Measurements from ENCODE around the gene TNIP1.

The TNIP1 gene

DNA sequence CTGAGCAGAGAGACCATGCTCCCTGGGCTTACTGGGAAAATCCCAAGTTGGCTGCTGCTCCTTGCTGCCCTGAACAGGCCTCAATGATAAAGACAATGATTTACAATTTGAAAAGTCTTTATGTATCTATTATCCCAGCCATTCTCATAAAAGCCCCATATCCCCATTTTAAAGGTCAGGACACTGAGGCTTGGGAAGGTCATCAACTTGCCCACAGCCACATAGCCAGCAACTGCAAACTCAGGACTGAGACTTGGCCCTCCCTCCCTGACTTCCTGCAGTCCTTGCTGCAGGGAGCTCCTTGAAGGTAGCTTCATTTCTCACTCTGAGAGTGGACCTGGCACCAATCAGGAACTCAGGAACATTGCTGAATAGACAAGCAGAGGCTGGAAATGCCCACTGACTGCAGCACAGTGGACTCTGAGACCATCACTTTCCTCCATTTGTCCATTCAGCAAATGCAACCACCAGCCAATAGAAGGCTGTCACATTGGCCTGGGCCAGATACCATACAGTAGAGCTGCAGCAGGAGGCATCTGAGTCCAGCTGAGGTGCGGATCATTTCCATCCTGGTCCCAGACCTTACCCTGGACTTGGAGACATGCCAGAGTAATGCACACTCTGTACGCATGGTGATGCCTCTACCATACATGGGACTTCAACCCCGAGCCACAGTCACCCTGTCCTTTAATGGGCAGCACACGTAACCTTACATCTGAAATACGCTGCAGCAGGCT is 18.3 kb downstream of the TNIP1 start:
- DNase-seq, result no peak

DNA sequence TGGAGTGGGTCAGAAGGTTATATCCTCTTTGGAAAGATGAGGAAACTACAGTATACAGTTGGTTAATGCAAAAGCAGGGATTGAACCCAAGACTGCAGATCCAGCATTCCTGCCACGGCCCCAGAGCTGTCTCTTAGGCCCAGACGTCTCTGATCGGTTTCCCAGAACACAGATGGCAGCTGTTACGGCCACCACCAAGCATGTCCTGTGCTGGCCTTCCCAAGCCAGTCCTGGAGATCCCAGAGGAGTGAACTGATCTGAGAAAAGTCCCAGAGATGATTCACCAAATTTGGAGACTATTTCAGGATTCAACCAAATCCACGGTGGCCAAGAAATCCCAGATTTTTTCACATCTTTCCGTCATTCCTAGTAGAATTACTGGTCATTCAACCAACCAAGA is 20.1 kb downstream of the TNIP1 start:
- no peak for DNase-seq

DNA sequence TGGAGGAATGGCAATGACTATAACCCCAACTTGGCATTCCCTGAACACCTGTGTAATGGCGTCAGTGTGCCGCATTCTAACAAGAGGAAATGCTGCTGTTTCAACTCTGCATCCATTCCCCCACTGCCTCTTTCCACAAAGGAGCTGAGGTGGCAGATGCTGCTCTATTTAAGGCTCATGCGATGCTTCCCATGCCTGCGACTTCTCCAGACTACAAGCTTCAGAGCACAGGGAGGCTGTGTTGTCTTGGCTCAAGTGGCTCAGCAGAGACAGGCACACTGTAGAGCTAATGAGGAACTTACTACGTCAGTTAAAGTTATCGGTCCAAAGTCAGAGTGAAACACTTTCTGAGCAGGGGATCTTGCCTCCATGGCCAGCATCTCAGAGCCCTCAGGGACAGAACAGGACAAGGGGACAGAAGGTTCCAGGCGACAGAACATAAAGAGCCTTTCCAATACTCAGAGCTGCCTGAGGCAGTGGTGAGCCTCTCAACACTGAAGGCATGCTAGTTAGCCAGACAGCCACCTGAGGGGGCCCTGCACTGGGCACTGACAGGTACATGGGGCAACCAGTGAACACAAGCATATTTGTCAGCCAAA is 21.8 kb downstream of the TNIP1 start:
- no peak for DNase-seq

DNA sequence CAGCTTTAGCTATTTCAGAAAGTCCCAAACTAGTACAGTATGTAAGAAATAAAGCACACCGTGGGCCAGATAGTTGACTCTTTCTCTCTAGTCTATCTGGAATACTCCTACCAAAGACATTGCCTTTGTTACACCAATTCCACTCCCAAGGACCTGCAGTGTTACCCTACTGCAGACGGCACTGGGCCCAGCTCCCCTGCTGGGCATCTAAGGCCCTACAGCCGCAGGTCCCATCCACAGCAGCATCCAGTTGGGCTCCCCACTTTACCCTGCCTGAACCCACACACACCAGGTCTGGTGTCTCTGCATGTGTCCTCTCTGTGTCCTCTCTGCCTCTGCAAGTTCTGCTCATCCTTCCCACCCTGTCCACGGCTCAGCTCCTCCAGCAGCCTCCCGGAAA is 22.5 kb downstream of the TNIP1 start:
- DNase-seq, result no peak

DNA sequence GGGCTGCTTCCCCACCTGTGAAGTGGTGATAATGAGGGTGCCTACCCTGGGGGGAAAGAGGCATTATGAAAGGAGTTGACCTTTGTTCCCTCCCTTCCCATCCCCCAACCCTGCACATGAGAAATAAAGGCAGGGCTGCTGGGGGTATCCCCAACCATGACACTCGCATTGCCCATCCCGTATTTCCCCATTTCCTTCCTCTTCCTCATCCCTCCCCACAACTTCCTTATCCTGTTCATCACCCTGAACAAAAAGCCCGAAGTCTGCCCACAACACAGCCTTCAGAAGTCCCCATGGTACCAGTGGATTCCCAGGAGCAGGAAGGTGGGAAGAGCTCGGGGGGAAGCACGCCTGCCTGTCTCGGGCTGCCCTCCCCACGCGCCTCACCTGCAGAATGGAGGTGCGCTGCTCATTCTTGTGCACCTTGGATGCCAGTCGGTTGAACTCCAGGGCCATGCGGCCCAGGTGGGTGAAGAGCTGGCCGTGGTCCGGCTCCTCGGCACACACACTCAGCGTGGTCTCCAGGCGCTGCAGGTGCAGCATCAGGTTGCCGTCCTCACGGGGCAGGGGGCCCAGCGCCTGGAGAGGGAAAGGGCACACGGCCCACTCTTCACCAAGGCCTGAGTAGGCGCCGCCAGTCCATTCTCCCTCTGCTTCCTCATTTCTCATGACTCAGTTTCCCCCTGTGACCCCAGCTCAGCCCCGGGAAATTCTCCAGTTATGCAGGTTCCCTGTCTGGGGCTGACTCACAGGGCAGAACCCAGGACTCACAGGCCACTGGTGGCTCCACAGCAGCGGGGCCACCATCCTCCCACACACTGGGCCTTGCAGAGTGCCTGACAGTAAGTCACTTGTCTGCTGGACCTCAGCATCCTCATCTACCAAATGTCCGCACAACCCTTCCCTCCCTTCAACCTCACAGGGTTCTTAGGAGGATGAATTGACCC is 24.2 kb downstream of the TNIP1 start:
- no peak for DNase-seq

DNA sequence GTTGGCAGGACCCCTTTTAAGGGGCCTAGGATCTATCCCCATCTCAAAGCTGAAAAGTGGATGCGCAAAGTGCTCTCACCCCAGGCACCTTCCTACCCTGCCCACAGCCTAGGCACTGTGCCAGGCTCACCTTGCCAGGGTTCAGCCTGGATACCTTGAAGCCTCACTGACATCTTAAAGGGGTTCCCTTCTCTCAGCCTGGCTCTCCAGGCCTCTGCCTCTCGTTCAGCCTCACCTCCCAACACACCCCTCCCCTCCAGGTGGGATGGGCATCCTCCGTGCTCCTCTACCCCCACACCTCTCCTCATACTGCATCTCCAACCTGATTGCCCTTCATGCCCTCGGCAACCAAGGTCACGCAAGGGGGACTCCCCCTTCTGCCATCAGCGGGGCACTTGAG is 25.5 kb downstream of the TNIP1 start:
- no peak for DNase-seq

DNA sequence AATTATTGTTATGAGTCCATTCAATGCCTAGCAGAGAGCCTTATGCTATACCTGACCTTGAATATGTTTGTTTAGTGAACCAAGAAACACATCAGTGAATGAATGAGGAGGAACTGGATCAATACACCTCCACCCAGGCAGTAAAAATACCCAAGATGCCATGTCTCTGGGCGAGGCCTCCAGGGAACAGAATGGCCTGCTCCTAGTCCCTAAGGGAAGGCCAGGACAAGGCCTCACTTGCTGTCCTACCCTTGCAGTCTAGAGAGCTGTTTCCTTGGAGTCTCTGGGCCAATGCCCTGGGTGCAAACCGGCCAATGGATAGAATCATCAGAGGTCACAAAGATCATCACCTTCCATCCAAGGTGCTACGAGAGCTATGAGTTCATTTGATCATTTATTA is 26.1 kb downstream of the TNIP1 start:
- DNase-seq, result no peak

DNA sequence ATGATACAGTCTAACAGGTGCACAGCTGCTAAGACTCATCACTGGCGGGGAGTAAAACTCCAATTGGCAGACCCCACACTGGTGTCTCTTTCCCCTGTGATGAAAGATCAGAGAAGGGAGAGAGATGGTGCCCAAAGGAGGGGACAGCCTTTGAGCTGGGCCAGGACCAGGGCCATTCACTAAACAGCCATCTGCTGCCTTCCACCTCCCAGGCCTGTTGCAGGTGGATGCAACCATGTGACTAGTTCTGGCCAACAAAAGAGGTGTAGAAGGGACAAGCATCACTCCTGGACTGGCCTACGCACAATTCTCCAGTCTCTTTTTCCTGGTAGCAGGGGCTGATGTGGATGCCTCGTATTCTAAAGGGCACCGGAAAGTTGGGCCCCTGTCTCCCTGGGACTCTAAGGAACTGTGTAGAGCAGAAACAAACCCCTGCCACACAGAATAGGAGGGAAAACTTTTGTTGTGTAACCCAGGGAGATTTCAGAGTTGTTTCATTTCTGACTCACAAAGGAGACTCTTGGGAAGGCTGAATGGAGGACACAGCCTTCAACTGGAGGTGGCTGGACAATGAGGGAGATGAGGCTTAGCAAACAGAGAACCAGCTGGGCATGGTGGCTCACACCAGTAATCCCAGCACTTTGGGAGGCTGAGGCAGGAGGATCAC is 26.9 kb downstream of the TNIP1 start:
- no peak for DNase-seq

DNA sequence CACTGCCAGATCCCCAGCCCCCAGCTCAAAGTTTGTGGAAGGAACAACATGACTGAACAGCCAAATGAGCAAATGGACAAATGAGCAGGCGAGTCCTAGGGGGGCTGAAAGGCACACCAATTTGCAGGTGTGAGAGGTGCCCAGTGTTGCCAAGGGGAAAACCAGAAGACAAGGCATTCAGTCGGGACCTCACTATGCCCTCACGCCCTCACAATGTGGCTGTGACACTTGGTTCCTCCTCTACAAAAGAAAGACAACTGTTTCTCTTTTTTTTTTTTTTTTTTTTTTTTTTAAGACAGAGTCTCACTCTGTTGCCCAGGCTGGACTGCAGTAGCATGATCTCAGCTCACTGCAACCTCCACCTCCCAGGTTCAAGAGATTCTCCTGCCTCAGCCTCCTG is 28.0 kb downstream of the TNIP1 start:
- no peak for DNase-seq

DNA sequence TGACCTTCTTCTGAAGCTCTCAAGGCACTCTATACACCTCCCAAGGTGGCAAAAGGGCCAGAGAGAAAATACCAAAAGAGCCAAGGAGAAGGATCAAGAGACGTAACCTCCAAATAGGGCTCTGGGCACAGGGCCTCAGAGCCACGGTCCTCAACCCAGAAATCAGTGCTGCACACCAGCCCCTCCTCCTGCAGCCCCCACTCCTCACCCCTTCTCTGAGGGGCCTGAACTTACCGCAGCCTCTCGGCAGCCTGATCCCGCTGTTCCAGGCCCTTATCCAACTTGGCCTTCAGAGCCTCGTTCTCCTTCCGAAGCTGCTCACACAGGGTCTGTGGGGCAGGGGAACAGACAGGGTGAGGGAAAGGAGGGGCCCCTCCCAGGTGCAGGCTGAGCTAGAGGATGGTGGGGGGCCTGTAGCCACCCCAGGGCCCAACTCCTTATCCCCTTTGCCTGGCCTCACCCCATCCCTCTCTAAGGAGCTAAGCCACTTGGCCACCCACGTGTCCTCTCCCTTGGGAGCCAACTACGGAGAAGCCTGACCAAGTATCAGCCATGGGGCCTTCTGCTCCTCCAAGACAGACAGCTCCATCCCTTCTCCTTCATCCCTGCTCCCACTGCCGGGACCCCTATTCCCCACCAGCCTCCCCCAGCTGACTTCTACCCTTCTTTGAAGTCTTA is 28.8 kb downstream of the TNIP1 start:
- no peak for DNase-seq

DNA sequence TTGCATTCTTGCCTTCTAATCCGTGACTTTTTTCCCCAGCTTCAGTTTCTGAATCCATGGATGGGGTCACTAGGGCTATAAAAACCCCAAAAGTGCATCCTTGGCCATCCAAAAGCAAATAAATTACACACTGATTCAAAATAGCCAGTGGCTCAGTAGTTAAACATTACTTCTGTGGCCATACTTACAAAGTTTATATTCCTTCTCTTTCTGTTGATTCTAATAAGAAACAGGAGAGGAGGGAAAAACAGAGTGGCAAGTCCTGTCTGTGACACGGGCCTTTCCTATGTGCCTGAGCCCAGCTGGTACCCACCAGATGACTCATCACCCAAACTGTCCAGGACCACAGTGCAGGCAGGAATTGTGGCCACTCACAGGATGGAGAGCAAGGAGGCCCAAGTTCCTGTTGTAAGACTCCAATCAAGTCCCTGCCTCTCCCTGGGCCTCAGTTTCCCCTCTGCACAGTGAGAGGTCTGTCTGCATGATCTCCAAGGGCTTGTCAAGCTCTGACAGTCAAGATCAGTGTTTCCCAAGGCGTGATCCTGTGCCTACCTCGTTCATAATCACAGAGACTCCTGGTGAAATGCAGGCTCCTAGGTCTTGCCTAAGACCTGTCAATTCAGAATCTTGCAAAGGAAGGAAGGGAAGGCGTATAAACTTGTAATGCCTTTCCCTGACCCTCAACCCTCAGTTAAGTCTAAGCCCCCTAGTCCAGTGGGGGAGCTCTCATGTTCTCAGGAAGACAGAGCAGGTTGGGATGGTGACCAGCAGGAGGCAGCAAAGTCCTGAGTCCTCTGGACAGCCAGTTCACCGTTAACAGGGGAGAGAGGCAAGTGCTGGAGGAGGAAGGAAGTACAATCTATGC is 29.5 kb downstream of the TNIP1 start:
- DNase-seq, result peak; percentile 67

DNA sequence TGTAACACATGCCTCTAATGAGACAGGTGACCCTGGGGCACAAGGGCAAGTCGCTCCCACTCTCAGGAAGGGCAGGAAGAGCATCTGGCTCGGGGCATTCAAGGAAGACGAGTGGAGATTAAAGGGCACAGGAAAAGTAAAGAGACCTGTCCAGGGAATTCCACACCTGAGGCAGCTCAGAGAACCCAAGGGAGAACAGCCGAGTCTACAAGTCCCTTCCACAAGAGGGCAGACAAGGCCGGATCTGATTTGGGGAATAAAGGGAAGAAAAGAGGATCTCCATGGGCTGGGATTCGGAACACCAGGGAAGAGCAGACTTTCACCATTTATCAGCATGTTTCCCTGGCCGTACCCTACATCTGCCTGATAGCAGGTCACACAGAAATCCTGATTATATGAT is 32.3 kb downstream of the TNIP1 start:
- DNase-seq, result no peak

DNA sequence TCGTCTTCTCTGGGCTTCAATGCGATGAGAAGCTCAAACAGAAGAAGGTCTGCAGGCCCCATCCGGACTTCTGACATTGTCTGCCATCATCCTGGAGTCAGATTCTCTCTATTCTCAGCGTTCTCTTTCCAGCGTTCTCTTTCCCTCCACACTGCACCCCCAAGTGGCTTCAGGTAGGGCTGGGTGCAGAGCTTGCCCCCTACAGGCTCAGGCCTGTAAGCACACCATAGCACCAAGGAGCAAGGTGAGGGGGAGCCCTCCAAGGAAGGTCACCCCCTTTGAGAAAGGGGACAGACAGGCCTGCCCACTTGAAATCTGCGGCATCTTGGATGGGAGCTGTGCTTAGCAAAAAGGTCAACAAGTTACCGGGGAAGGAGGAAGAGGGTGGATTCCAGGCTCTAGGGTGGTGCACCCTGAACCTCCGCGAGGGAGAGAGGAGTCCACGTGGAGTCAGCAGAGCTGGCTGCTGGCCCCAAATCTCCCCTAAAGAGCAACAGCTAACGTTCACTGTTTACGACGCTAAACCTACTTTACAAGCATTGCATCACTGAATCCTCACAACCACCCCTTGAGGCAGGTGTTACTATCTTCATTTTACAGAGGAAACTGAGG is 32.9 kb downstream of the TNIP1 start:
- DNase-seq, result peak in 1 of 2 experiments; percentile 14

DNA sequence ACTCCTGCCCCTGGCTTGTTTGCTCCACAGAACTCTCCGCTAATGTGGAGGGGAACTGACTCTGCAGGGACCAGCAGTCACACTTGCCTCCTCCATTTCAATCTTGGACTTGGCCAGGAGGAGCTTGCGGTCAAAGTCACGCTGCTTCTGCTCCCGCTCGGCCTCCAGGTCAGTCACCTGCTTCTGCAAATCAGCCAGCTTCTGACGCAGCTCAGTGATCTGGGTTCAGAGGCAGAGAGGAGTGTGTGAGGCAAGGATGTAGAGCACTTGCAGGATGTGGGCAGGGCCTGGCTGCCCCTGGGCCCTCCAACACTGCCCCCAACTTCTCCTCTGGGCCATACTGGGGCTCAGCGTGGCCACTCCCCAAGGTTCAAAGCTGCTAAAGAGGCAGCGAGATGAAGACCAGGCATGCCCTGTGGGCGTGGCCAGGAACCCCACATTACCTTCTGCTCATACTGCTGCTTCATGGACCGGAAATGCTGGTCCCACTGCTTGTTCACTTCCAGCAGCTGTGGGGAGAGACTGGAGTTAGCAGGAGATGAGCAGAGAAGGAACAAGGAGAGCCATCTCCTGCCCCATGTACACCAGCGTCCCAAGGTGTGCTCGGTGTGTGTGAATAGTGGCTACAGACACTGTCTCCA is 38.3 kb downstream of the TNIP1 start:
- no peak for DNase-seq

DNA sequence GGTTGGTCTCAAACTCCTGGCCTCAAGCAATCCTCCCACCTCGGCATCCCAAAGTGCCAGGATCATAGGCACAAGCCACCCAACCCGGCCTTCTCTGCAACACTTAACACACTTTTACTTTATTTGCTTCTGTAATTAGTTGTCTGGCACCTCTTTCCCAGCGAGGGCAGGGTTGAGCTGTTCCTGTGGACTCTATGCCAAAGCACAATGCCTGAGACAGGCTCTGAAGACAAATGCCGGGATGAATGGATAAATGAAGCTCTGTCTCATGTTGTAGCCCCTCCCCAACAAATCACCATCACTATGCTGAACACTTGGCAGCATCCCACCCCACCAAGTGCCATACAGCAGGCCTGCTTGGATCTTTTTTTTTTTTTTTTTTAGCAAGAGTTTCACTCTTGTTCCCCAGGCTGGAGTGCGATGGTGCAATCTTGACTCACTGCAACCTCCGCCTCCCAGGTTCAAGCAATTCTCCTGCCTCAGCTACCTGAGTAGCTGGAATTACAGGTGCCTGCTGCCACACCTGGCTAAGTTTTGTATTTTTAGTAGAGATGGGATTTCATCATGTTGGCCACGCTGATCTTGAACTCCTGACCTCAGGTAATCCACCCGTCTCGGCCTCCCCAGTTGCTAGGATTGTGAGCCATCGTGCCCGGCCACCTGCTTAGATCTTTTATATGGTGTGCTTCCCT is 39.1 kb downstream of the TNIP1 start:
- no peak for DNase-seq

DNA sequence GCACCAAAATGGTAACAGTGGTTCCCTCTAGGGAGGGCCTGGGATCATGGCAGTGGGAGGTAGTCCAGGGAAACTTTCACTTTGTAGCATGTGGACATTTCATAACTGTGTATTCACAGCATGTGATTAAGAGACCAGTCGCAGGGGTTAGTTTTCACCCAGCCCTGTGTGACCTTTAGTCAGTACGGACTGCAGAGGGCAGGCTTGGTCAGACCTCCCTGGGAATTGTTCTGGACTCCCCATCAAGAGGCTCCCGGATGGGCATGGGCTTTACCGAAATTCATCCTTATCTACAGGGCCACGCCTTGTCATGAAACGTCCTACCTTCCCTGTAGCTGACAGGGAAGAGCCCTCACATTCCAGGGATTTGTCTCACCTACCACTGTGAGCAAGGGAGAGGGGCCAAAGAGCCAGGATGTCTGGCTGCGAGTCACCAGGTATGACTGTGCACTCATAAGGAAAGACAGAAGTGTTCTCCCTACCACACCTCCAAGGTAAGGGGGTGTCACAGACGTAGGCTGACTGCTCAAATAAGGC is 40.6 kb downstream of the TNIP1 start:
- DNase-seq, result no peak

DNA sequence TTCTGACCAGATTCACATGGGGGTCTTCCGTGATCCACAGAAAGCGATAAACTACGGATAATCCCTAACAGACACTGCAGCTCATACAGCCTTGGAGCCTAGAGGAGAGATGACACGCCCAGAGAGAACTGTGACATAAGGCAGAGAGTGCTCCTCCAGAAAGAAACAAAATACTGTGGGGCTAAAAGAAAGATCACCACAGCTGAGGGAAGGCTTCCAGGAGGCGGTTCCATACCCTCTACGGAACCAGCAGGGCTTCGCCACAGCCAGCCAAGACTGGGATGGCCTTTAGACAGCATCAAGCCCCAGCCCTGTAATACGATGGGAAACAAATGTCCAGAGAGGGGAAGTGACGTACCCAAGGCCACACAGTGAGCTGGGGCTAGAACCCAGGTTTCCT is 41.2 kb downstream of the TNIP1 start:
- no peak for DNase-seq

DNA sequence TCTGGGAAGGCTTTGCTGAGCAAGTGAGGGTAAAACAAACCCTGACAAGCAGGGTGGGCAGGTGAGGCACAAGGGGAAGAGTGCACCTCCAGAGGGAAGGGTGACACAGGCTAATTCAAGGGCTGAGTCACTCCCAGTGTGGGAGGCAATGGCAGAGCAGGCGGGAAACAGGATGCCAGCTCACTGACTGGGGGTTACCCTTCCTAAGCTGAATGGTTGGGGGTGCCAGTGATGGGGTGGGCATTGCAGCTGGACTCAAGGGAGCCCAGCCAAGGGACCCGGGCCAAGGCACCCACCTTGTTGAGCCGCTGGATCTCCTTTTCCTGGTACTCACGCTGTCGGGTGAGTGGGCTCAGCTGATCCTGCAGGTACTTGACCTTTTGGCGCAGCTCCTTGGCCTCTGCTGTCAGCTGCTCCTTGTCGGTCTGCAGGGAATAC is 42.0 kb downstream of the TNIP1 start:
- peak; percentile 14 to 28 for DNase-seq

DNA sequence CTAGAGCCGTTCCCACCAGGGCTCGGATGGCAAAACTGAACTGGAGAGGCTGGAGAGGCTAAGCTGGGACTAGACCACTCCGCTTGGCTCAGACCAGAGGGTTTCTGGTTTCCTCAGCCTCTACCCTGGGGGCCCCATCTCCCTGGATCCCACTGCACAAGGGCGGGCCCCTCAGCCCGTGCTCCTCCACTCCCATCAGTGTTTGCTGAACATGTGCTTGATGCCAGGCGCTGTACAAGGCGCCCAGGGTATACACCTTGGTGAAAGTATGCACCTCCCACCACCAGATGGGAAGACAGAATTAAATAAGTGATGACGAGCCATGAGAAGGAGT is 42.5 kb downstream of the TNIP1 start:
- DNase-seq, result no peak
